K562 (cell line): ENCODE data around the gene ERAP2. TPM values are rescaled to one million over a fixed set of nuclear protein-coding genes. Genes with fewer than 3 reads are reported as not detected.
A peak's percentile ranks its signal among the peaks of the same experiment; 100 is the strongest.

Experiments used
- BHLHE40 ChIP-seq: IDR thresholded peaks from 2 replicates; pipeline ENCODE4 v1.6.1; 2011; ENCODE audit warnings: low read length, improper control_type of control experiment
- CHCHD3 ChIP-seq: fragments of 250-450 bp; sonication (Bioruptor Pico); IDR thresholded peaks from 2 replicates; pipeline ENCODE4 v2.1.2; 2022; ENCODE audit warnings: mild to moderate bottlenecking
- FOXK1 ChIP-seq: sonication (generic); formaldehyde crosslinking; IDR thresholded peaks from 2 replicates; pipeline ENCODE4 v1.8.0; 2022; ENCODE audit warnings: missing genetic modification reagents, mild to moderate bottlenecking, borderline replicate concordance
- HDGF ChIP-seq: fragments of 450-650 bp; IDR thresholded peaks from 2 replicates; pipeline ENCODE4 v1.6.1; 2016
- IRF2 ChIP-seq: sonication (generic); formaldehyde crosslinking; IDR thresholded peaks from 2 replicates; pipeline ENCODE4 v1.8.1; 2022; ENCODE audit warnings: mild to moderate bottlenecking, missing genetic modification reagents
- KLF1 ChIP-seq: fragments of 450-650 bp; IDR thresholded peaks from 2 replicates; pipeline ENCODE4 v1.6.1; 2016; ENCODE audit warnings: missing genetic modification characterization, missing compliant biosample characterization
- MCM2 ChIP-seq: fragments of 450-650 bp; IDR thresholded peaks from 2 replicates; pipeline ENCODE4 v1.6.1; 2017; ENCODE audit warnings: low read depth, mild to moderate bottlenecking
- MYBL2 ChIP-seq, 2 experiments: fragments of 450-650 bp in 1 of 2; sonication (generic) in 1 of 2; formaldehyde crosslinking in 1 of 2; IDR thresholded peaks; 2 replicates each; pipeline versions ENCODE4 v1.6.1 to v1.8.1; 2017 to 2022; ENCODE audit warnings: borderline replicate concordance in 1 of 2, inconsistent platforms in 1 of 2, low read depth in 1 of 2, mild to moderate bottlenecking in 1 of 2, missing genetic modification reagents in 1 of 2, moderate library complexity in 1 of 2
- MYC ChIP-seq, 2 experiments: fragments of 250-450 bp in 1 of 2; sonication (Bioruptor Pico) in 1 of 2; IDR thresholded peaks; 2 replicates each; pipeline versions ENCODE4 v1.5.1 to v1.6.1; 2012 to 2021; ENCODE audit warnings: low read depth in 2 of 2, borderline replicate concordance in 1 of 2, improper control_type of control experiment in 1 of 2, low read length in 1 of 2, mild to moderate bottlenecking in 1 of 2, moderate library complexity in 1 of 2
- MYNN ChIP-seq, 2 experiments: sonication (generic); formaldehyde crosslinking in 1 of 2; IDR thresholded peaks; 2 replicates each; pipeline versions ENCODE4 v1.5.0 to v1.6.1; 2016 to 2020; ENCODE audit warnings: antibody characterized with exemption in 1 of 2, missing genetic modification reagents in 1 of 2
- NFE2 ChIP-seq: IDR thresholded peaks from 2 replicates; pipeline ENCODE4 v1.6.1; 2014; ENCODE audit warnings: antibody characterized with exemption, low read depth
- NR2C2 ChIP-seq, 2 experiments: fragments of 200-800 bp in 1 of 2; sonication (Bioruptor generic) in 1 of 2; sonication (generic) in 1 of 2; formaldehyde crosslinking in 1 of 2; IDR thresholded peaks; 2 replicates each; pipeline versions ENCODE4 v1.6.1 to v1.8.0; 2016 to 2022; ENCODE audit warnings: mild to moderate bottlenecking in 1 of 2, missing compliant biosample characterization in 1 of 2, missing genetic modification characterization in 1 of 2, missing genetic modification reagents in 1 of 2
- SOX6 ChIP-seq: fragments of 450-650 bp; IDR thresholded peaks from 2 replicates; pipeline ENCODE4 v1.6.1; 2014; ENCODE audit warnings: mild to moderate bottlenecking
- ZNF695 ChIP-seq: fragments of 450-650 bp; formaldehyde crosslinking; IDR thresholded peaks from 2 replicates; pipeline ENCODE4 v1.4.0; 2020; ENCODE audit warnings: mild to moderate bottlenecking, moderate library complexity
- ZNF699 ChIP-seq: fragments of 250-450 bp; sonication (Bioruptor Pico); IDR thresholded peaks from 2 replicates; pipeline ENCODE4 v1.8.0; 2021; ENCODE audit warnings: mild to moderate bottlenecking, moderate library complexity; ENCODE audit not compliant: insufficient replicate concordance
- ZNF77 ChIP-seq: fragments of 250-450 bp; sonication (Bioruptor Pico); IDR thresholded peaks from 2 replicates; pipeline ENCODE4 v1.5.0; 2020
- ZNF830 ChIP-seq: fragments of 250-450 bp; sonication (Bioruptor Pico); IDR thresholded peaks from 2 replicates; pipeline ENCODE4 v1.5.0; 2021; ENCODE audit warnings: mild to moderate bottlenecking
- polyA plus RNA-seq, 8 experiments: library from polyadenylated mRNA; depleted of rRNA in 4 of 8; stranded (reverse) in 5 of 8; unstranded in 3 of 8; fragments of >200 nt; fragmentation: Nextera tagmentation in 2 of 8; fragmentation: Illumina TruSeq in 1 of 8; extraction: Ambion mirVana in 2 of 8; extraction: Trizol in 1 of 8; gene quantifications; 2 replicates each; pipeline versions ENCODE4 v1.2.1 to v1.2.3, GENCODE V29; 2011 to 2014; ENCODE audit warnings: inconsistent platforms in 1 of 8, missing spikeins in 1 of 8
- total RNA-seq, 7 experiments: library from RNA; depleted of rRNA in 6 of 7; stranded (reverse); fragments of >200 nt in 6 of 7; fragmentation: Illumina TruSeq in 2 of 7; extraction: Trizol in 2 of 7; gene quantifications; 2 replicates each; pipeline versions ENCODE4 v1.2.1 to v1.2.3, GENCODE V29; 2011 to 2021; ENCODE audit warnings: low replicate concordance in 1 of 7
- TF ChIP-seq, protein P1 (sequence below), 2 experiments: fragments of 450-650 bp in 1 of 2; sonication (generic) in 1 of 2; formaldehyde crosslinking in 1 of 2; IDR thresholded peaks in 1 of 2; conservative IDR thresholded peaks in 1 of 2; 2 replicates each; pipeline versions ENCODE4 v1.6.1 to v1.8.1; 2016 to 2023; ENCODE audit warnings: mild to moderate bottlenecking in 2 of 2, moderate library complexity in 2 of 2, inconsistent platforms in 1 of 2, missing genetic modification reagents in 1 of 2
- TF ChIP-seq, protein P2 (sequence below): fragments of 450-650 bp; IDR thresholded peaks from 2 replicates; pipeline ENCODE4 v1.6.1; 2018; ENCODE audit warnings: mild to moderate bottlenecking, low read depth; ENCODE audit not compliant: partially characterized antibody
- TF ChIP-seq, protein P3 (sequence below): fragments of 250-450 bp; sonication (Bioruptor Pico); IDR thresholded peaks from 2 replicates; pipeline ENCODE4 v1.9.0; 2021; ENCODE audit warnings: mild to moderate bottlenecking
- TF ChIP-seq, protein P4 (sequence below): fragments of 450-650 bp; IDR thresholded peaks from 2 replicates; pipeline ENCODE4 v1.6.1; 2016
- TF ChIP-seq, protein P5 (sequence below): fragments of 250-450 bp; sonication (Bioruptor Pico); IDR thresholded peaks from 2 replicates; pipeline ENCODE4 v1.5.0; 2021

Gene ERAP2
- total and polyA plus RNA-seq, 9 of the 15 experiments (the other 6 are each of a cell fraction or from before 2014, with no cell fraction given), result 0.93 to 4.0 (median 2.1) TPM

DNA sequence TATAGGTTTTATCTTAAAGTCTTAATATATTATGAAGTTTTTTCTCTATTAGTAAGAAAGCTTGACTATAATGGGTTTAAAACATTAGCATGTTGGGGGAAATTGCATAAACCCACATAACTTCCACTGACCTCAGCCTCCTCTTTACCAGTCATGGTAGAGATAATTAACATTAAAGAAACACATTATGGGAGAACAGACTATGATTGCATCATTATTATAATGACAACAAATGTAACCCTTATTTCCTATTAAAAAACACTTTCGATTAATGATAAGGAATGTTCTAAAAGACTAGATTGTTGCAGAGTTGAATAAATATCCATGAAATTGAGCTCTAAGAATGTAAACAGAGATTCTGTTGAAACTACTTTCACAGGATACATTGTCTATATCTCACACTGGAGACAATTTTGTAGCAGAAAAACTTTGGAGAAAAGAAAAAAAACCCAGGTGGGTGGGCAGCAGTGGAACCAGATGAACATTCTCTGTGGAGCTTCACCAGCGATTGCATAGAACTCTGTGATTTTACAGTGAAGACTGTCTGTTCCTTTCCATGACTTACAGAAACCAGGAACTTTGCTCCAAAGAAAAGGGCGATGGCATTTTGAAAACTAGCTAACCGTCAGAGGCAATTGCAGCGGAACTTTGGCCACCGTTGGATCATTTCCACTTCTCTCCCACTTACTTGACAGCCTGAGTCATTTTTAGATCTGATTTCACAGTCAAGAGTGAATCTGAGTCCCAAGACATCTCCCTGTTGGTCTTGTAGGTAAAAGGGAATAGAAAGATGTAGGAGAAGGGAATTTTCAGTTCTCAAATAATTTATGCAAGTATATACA lies 21.0 kb upstream of the ERAP2 start (continued):
- TF ChIP-seq FOXK1 (no peak), ZNF695 (CRISPR knock-in tag) (no peak), CHCHD3 (CRISPR knock-in tag) (no peak), KLF1 (tag) (no peak), MYBL2 (IDR thresholded peaks at IDR 0.05; ENCODE audit: low read depth) (0 out of 2 replicates have a peak, but pooled peaks have one; percentile 22), MYBL2 (CRISPR knock-in tag; IDR thresholded peaks at IDR 0.05; ENCODE audit: borderline replicate concordance) (no peak), NR2C2 (CRISPR knock-in tag; IDR thresholded peaks at IDR 0.05) (no peak), NR2C2 (tag; IDR thresholded peaks at IDR 0.05) (peak; percentile 26; the same call in 1 of the 2 replicates), IRF2 (CRISPR knock-in tag) (no peak), HDGF (no peak), NFE2 (0 out of 2 replicates have a peak, but pooled peaks have one; percentile 28), MYC (IDR thresholded peaks at IDR 0.05; ENCODE audit: low read depth, low read length) (no peak), MYC (CRISPR knock-in tag; IDR thresholded peaks at IDR 0.05; ENCODE audit: borderline replicate concordance, low read depth) (no peak), MYNN (IDR thresholded peaks at IDR 0.05) (no peak), MYNN (CRISPR knock-in tag; IDR thresholded peaks at IDR 0.05) (no peak), ZNF830 (CRISPR knock-in tag) (no peak), ZNF699 (no peak), ZNF77 (CRISPR knock-in tag) (no peak), BHLHE40 (no peak), SOX6 (no peak), MCM2 (no peak)
- TF ChIP-seq, protein P1, sequence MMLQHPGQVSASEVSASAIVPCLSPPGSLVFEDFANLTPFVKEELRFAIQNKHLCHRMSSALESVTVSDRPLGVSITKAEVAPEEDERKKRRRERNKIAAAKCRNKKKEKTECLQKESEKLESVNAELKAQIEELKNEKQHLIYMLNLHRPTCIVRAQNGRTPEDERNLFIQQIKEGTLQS (IDR thresholded peaks at IDR 0.05), result peak; percentile 80
- TF ChIP-seq, protein P1 (CRISPR knock-in tag; conservative IDR thresholded peaks at IDR 0.05), result no peak
- TF ChIP-seq, protein P2, sequence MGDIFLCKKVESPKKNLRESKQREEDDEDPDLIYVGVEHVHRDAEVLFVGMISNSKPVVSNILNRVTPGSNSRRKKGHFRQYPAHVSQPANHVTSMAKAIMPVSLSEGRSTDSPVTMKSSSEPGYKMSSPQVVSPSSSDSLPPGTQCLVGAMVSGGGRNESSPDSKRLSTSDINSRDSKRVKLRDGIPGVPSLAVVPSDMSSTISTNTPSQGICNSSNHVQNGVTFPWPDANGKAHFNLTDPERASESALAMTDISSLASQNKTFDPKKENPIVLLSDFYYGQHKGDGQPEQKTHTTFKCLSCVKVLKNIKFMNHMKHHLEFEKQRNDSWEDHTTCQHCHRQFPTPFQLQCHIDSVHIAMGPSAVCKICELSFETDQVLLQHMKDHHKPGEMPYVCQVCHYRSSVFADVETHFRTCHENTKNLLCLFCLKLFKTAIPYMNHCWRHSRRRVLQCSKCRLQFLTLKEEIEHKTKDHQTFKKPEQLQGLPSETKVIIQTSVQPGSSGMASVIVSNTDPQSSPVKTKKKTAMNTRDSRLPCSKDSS, result no peak
- TF ChIP-seq, protein P3, sequence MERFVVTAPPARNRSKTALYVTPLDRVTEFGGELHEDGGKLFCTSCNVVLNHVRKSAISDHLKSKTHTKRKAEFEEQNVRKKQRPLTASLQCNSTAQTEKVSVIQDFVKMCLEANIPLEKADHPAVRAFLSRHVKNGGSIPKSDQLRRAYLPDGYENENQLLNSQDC (CRISPR knock-in tag), result no peak
- TF ChIP-seq, protein P4, sequence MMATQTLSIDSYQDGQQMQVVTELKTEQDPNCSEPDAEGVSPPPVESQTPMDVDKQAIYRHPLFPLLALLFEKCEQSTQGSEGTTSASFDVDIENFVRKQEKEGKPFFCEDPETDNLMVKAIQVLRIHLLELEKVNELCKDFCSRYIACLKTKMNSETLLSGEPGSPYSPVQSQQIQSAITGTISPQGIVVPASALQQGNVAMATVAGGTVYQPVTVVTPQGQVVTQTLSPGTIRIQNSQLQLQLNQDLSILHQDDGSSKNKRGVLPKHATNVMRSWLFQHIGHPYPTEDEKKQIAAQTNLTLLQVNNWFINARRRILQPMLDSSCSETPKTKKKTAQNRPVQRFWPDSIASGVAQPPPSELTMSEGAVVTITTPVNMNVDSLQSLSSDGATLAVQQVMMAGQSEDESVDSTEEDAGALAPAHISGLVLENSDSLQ, result 0 out of 2 replicates have a peak, but pooled peaks have one; percentile 16
- TF ChIP-seq, protein P5, sequence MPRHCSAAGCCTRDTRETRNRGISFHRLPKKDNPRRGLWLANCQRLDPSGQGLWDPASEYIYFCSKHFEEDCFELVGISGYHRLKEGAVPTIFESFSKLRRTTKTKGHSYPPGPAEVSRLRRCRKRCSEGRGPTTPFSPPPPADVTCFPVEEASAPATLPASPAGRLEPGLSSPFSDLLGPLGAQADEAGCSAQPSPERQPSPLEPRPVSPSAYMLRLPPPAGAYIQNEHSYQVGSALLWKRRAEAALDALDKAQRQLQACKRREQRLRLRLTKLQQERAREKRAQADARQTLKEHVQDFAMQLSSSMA (CRISPR knock-in tag), result no peak
